Measurements from ENCODE around the gene TBX4.
A peak's percentile ranks its signal among the peaks of the same experiment; 100 is the strongest.

The TBX4 gene

GRCh38 chr17:61452301-61453290 is at the start of gene TBX4:
TSS of gene TBX4 (plus strand) at chr17:61452422. CDS start at chr17:61456491, 4,069 bp downstream.
- ChIA-PET CTCF (interaction anchor here (0.5 kb wide), 1 partner anchor 251 kb away, joined by 3 read pairs; no protein-coding TSS in a partner anchor), POLR2A (no interaction called here)
- no peak for DNase-seq (ENCODE audit: low read depth, low spot score)
- H3K4me3 ChIP-seq (ENCODE audit: low read depth, low read length): peak within 1 kb of the TSS; percentile 12; the same call in 1 of the 2 replicates
- no peak for TF ChIP-seq CTCF (IDR thresholded peaks at IDR 0.05; ENCODE audit: insufficient read depth, low read length, missing control alignments)

GRCh38 chr17:61402978-61403800 is 49.0 kb upstream of the TBX4 start:
- ChIA-PET POLR2A (no interaction called here), CTCF (interaction anchor here (0.9 to 8.8 kb wide), 4 partner anchors 10 to 682 kb away, joined by 3 to 55 read pairs (median 5); no protein-coding TSS in a partner anchor)
- no peak for TF ChIP-seq CTCF (IDR thresholded peaks at IDR 0.05; ENCODE audit: insufficient read depth, low read length, missing control alignments)
- peak overlapping the region; percentile 40 for H3K4me3 ChIP-seq (ENCODE audit: low read depth, low read length)
- no peak for DNase-seq (ENCODE audit: low read depth, low spot score)

- ChIA-PET POLR2A (interaction anchor here (0.9 kb wide), 1 partner anchor 152 kb away, joined by 3 read pairs; no protein-coding TSS in a partner anchor), CTCF (interaction anchor here (0.7 to 8.8 kb wide), 5 partner anchors 9 to 683 kb away, joined by 3 to 55 read pairs (median 4); no protein-coding TSS in a partner anchor)
- no peak for DNase-seq (ENCODE audit: low read depth, low spot score)
- TF ChIP-seq CTCF (IDR thresholded peaks at IDR 0.05; ENCODE audit: insufficient read depth, low read length, missing control alignments): no peak
- peak overlapping the region; percentile 40 for H3K4me3 ChIP-seq (ENCODE audit: low read depth, low read length)
Measured at GRCh38 chr17:61403801-61404662, 48.2 kb upstream of the TBX4 start.

GRCh38 chr17:61404663-61404912 is 47.6 kb upstream of the TBX4 start:
- DNase-seq (ENCODE audit: low read depth, low spot score): no peak
- H3K4me3 ChIP-seq (ENCODE audit: low read depth, low read length): no peak overlapping the region
- POLR2A ChIA-PET: interaction anchor here (0.9 kb wide), 1 partner anchor 152 kb away, joined by 3 read pairs; no protein-coding TSS in a partner anchor
- CTCF ChIA-PET: interaction anchor here (0.7 to 8.8 kb wide), 4 partner anchors 9 to 684 kb away, joined by 3 to 55 read pairs (median 4); no protein-coding TSS in a partner anchor
- no peak for TF ChIP-seq CTCF (IDR thresholded peaks at IDR 0.05; ENCODE audit: insufficient read depth, low read length, missing control alignments)

GRCh38 chr17:61404913-61405685 is 47.1 kb upstream of the TBX4 start:
- DNase-seq (ENCODE audit: low read depth, low spot score): no peak
- POLR2A ChIA-PET: interaction anchor here (0.9 kb wide), 1 partner anchor 153 kb away, joined by 3 read pairs; no protein-coding TSS in a partner anchor
- TF ChIP-seq CTCF (IDR thresholded peaks at IDR 0.05; ENCODE audit: insufficient read depth, low read length, missing control alignments): no peak
- H3K4me3 ChIP-seq (ENCODE audit: low read depth, low read length): no peak overlapping the region
- CTCF ChIA-PET: interaction anchor here (0.7 to 8.8 kb wide), 4 partner anchors 8 to 684 kb away, joined by 3 to 55 read pairs (median 4); no protein-coding TSS in a partner anchor
